ENCODE measurements around the gene NLRP3. TPM values are rescaled to one million over a fixed set of nuclear protein-coding genes. Genes with fewer than 3 reads are reported as not detected.

The NLRP3 gene
- total RNA-seq, 1 experiment from 2014 or later: not detected

GRCh38 chr1:247491328-247491727, 75.4 kb downstream of the NLRP3 start:
- CTCF ChIA-PET: no interaction called here
- H3K4me3 ChIP-seq: no peak overlapping the region
- no peaks in the 10 kb centered on the region for H3K36me3 ChIP-seq (ENCODE audit: low read depth)
- no peaks in the 10 kb centered on the region for H4K20me1 ChIP-seq (ENCODE audit: insufficient read depth)
- no TSS peak for BruUV-seq (replicated peaks)
- no peak overlapping the region for H3K4me2 ChIP-seq
- H3K79me2 ChIP-seq (ENCODE audit: low read depth): no peaks in the 10 kb centered on the region
- POLR2A ChIA-PET (ENCODE audit: unreplicated experiment): no interaction called here
- no peaks in the 10 kb centered on the region for H3F3A ChIP-seq (ENCODE audit: insufficient read depth, low read depth)
- H3K27me3 ChIP-seq (ENCODE audit: insufficient read depth, low read depth): peaks cover 12% of the 10 kb centered on the region; the same call in 1 of the 2 replicates
- no peaks in the 10 kb centered on the region for H3K9me3 ChIP-seq (ENCODE audit: insufficient read depth, low read depth)
- no peaks in the 10 kb centered on the region for H3K4me1 ChIP-seq (replicated peaks; ENCODE audit: insufficient read depth)
- no peak for DNase-seq
- H3K9me2 ChIP-seq (ENCODE audit: insufficient read depth): no peaks in the 10 kb centered on the region
- no peak overlapping the region for H2AFZ ChIP-seq
- H3K27ac ChIP-seq: no peak overlapping the region
- intact Hi-C loops (cut with micrococcal nuclease; ENCODE audit: unreplicated experiment): no loop called here
- no peak for TF ChIP-seq EZH2 (IDR thresholded peaks at IDR 0.05; ENCODE audit: low read depth)
- TF ChIP-seq, protein P1, sequence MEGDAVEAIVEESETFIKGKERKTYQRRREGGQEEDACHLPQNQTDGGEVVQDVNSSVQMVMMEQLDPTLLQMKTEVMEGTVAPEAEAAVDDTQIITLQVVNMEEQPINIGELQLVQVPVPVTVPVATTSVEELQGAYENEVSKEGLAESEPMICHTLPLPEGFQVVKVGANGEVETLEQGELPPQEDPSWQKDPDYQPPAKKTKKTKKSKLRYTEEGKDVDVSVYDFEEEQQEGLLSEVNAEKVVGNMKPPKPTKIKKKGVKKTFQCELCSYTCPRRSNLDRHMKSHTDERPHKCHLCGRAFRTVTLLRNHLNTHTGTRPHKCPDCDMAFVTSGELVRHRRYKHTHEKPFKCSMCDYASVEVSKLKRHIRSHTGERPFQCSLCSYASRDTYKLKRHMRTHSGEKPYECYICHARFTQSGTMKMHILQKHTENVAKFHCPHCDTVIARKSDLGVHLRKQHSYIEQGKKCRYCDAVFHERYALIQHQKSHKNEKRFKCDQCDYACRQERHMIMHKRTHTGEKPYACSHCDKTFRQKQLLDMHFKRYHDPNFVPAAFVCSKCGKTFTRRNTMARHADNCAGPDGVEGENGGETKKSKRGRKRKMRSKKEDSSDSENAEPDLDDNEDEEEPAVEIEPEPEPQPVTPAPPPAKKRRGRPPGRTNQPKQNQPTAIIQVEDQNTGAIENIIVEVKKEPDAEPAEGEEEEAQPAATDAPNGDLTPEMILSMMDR (conservative IDR thresholded peaks at IDR 0.05): no peak

GRCh38 chr1:247493106-247493505, 77.1 kb downstream of the NLRP3 start:
- peaks cover 20% of the 10 kb centered on the region; the same call in 1 of the 2 replicates for H3K27me3 ChIP-seq (ENCODE audit: insufficient read depth, low read depth)
- H3K79me2 ChIP-seq (ENCODE audit: low read depth): no peaks in the 10 kb centered on the region
- no peak overlapping the region for H3K27ac ChIP-seq
- TF ChIP-seq EZH2 (IDR thresholded peaks at IDR 0.05; ENCODE audit: low read depth): no peak
- TF ChIP-seq, protein P1 (conservative IDR thresholded peaks at IDR 0.05): no peak
- no peak overlapping the region for H2AFZ ChIP-seq
- CTCF ChIA-PET: no interaction called here
- H3K4me2 ChIP-seq: no peak overlapping the region
- no peaks in the 10 kb centered on the region for H4K20me1 ChIP-seq (ENCODE audit: insufficient read depth)
- no TSS peak for BruUV-seq (replicated peaks)
- intact Hi-C loops (cut with micrococcal nuclease; ENCODE audit: unreplicated experiment): no loop called here
- H3K9me3 ChIP-seq (ENCODE audit: insufficient read depth, low read depth): no peaks in the 10 kb centered on the region
- no peaks in the 10 kb centered on the region for H3K9me2 ChIP-seq (ENCODE audit: insufficient read depth)
- H3F3A ChIP-seq (ENCODE audit: insufficient read depth, low read depth): no peaks in the 10 kb centered on the region
- no peaks in the 10 kb centered on the region for H3K4me1 ChIP-seq (replicated peaks; ENCODE audit: insufficient read depth)
- no peak for DNase-seq
- POLR2A ChIA-PET (ENCODE audit: unreplicated experiment): no interaction called here
- no peaks in the 10 kb centered on the region for H3K36me3 ChIP-seq (ENCODE audit: low read depth)
- H3K4me3 ChIP-seq: no peak overlapping the region

DNA sequence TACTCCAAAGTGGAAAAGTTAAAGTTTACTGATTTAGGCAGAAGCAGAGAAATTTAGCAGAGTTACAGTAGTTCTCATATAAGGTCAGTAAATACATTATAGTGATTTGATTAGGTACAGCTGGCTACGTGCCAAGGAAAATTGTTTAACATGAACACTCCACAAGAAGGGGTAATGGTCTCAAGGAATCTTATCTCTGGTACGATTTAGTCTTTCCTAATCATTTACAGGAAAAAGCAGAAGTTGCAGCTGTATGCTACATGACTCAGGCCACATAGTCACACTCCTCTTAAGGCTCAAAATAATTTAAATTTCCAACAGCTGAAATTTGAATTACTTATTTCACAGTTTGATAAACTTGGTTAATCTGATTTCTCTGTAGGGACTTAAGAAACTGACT, 78.8 kb downstream of the NLRP3 start:
- no peak for DNase-seq
- no peaks in the 10 kb centered on the region for H3K9me2 ChIP-seq (ENCODE audit: insufficient read depth)
- BruUV-seq (replicated peaks): no TSS peak
- no peak overlapping the region for H3K4me3 ChIP-seq
- H3K4me2 ChIP-seq: no peak overlapping the region
- TF ChIP-seq EZH2 (IDR thresholded peaks at IDR 0.05; ENCODE audit: low read depth): no peak
- TF ChIP-seq, protein P1 (conservative IDR thresholded peaks at IDR 0.05): no peak
- H2AFZ ChIP-seq: no peak overlapping the region
- no peaks in the 10 kb centered on the region for H3K9me3 ChIP-seq (ENCODE audit: insufficient read depth, low read depth)
- H4K20me1 ChIP-seq (ENCODE audit: insufficient read depth): no peaks in the 10 kb centered on the region
- H3K79me2 ChIP-seq (ENCODE audit: low read depth): no peaks in the 10 kb centered on the region
- H3K36me3 ChIP-seq (ENCODE audit: low read depth): no peaks in the 10 kb centered on the region
- ChIA-PET CTCF (no interaction called here), POLR2A (ENCODE audit: unreplicated experiment) (no interaction called here)
- intact Hi-C loops (cut with micrococcal nuclease; ENCODE audit: unreplicated experiment): no loop called here
- no peak overlapping the region for H3K27ac ChIP-seq
- H3F3A ChIP-seq (ENCODE audit: insufficient read depth, low read depth): no peaks in the 10 kb centered on the region
- no peaks in the 10 kb centered on the region for H3K4me1 ChIP-seq (replicated peaks; ENCODE audit: insufficient read depth)
- peaks cover 20% of the 10 kb centered on the region; the same call in 1 of the 2 replicates for H3K27me3 ChIP-seq (ENCODE audit: insufficient read depth, low read depth)
